Astrocyte of the cerebellum (primary cell): ENCODE data around the gene TRIM17.

ENCODE experiments used
- DNase-seq: peaks from one replicate; pipeline ENCODE4 v3.0.0-alpha.2; 2011; ENCODE audit warnings: low read depth
- H3K4me3 ChIP-seq: 2 replicates; pipeline ENCODE4 v1.5.1; 2011; ENCODE audit warnings: mild to moderate bottlenecking, low read depth, low read length, moderate library complexity
- in situ Hi-C: cut with HindIII; loops from 2 replicates; pipeline ENCODE4 v1.10.0; 2017; ENCODE audit warnings: low sequenced_read_pairs
- TF ChIP-seq, protein P1 (sequence below): IDR thresholded peaks from 2 replicates; pipeline ENCODE4 v1.5.1; 2012; ENCODE audit warnings: low read length, low read depth, moderate library complexity, mild to moderate bottlenecking; ENCODE audit errors: missing control alignments

The TRIM17 gene

GRCh38 chr1:228391411-228392020, 25.1 kb downstream of the TRIM17 start:
- no peak for DNase-seq
- in situ Hi-C loops: no loop called here
- TF ChIP-seq, protein P1, sequence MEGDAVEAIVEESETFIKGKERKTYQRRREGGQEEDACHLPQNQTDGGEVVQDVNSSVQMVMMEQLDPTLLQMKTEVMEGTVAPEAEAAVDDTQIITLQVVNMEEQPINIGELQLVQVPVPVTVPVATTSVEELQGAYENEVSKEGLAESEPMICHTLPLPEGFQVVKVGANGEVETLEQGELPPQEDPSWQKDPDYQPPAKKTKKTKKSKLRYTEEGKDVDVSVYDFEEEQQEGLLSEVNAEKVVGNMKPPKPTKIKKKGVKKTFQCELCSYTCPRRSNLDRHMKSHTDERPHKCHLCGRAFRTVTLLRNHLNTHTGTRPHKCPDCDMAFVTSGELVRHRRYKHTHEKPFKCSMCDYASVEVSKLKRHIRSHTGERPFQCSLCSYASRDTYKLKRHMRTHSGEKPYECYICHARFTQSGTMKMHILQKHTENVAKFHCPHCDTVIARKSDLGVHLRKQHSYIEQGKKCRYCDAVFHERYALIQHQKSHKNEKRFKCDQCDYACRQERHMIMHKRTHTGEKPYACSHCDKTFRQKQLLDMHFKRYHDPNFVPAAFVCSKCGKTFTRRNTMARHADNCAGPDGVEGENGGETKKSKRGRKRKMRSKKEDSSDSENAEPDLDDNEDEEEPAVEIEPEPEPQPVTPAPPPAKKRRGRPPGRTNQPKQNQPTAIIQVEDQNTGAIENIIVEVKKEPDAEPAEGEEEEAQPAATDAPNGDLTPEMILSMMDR: no peak
- H3K4me3 ChIP-seq: no peak overlapping the region

DNA sequence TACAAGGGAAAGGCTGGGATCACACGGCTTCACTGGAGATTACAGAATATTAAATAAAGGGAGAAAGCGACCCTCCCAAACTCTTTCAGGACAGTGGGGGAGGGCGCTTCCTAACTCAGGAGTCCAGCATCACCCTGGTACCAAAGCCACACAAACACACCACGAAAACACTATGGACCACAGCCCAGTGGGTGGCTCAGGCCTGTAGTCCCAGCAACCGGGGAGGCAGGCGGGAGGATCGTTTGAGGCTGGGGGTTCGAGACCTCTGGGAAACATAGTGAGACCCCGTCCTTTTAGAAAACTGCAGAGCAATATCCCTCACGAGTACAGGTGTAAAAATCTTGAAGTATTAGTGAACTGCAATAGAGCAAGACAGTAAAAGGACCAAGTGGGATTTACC, 26.0 kb downstream of the TRIM17 start:
- in situ Hi-C loops: no loop called here
- no peak for DNase-seq
- no peak overlapping the region for H3K4me3 ChIP-seq
- TF ChIP-seq, protein P1: no peak

DNA sequence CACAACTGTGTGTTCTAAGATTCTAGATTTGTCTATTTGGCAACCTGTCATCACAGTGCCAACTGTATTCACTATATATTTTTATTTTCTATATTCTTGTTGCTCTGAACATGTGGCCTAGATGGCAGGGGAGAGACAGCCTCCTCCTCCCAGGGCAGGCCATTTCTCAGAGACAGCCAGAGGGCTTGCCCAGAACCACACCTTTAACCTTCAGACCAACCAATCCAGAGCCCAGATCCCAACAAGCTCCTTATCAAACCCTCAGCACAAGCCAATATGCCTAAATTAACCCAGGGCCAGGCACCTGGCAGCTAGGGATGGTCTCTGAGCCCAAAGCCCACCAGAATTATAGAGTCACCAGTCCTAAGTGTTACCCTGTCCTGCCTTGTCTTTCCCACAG, 29.3 kb downstream of the TRIM17 start:
- DNase-seq: no peak
- TF ChIP-seq, protein P1: no peak
- H3K4me3 ChIP-seq: no peak overlapping the region
- in situ Hi-C loops: no loop called here

- no peak overlapping the region for H3K4me3 ChIP-seq
- TF ChIP-seq, protein P1: no peak
- no peak for DNase-seq
- in situ Hi-C loops: no loop called here
These were observed 31.4 kb downstream of the TRIM17 start for GRCh38 chr1:228385232-228385631.

DNA sequence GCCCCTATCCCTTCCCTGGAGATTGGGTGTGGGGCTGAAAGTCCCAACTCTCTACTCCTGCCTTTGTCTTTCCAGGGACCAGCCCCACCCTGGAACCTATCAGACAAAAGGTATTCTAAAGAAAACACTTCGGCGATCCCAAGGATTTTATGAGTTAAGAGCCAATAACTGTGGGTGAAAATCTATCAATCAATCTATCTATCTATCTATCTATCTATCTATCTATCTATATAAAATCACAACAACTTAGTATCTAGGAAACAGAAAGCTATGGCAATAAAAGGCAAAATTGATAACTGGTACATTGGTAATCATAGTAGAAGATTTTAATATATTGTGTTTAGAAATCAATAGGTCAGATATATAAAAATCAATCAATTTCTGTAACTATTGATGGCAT, 32.9 kb downstream of the TRIM17 start:
- in situ Hi-C loops: no loop called here

GRCh38 chr1:228381356-228381755, 35.3 kb downstream of the TRIM17 start:
- H3K4me3 ChIP-seq: no peak overlapping the region
- no peak for DNase-seq
- in situ Hi-C loops: no loop called here
- TF ChIP-seq, protein P1: no peak

More for the DNA sequence above, 32.9 kb downstream of the TRIM17 start:
- no peak for DNase-seq
- no peak overlapping the region for H3K4me3 ChIP-seq
- TF ChIP-seq, protein P1: no peak
